SIG-M5 (cell line): Measurements from ENCODE around the gene EPS8L1.
"Not testable (repeated sequence)": the region's sequence is repeated elsewhere in the genome, so short reads cannot be mapped to it uniquely, and the experiment has no call there.

Experiments
- DNase-seq: peaks from one replicate; lab custom pipeline; 2025; lab: John Stamatoyannopoulos, UW

Gene EPS8L1

DNA sequence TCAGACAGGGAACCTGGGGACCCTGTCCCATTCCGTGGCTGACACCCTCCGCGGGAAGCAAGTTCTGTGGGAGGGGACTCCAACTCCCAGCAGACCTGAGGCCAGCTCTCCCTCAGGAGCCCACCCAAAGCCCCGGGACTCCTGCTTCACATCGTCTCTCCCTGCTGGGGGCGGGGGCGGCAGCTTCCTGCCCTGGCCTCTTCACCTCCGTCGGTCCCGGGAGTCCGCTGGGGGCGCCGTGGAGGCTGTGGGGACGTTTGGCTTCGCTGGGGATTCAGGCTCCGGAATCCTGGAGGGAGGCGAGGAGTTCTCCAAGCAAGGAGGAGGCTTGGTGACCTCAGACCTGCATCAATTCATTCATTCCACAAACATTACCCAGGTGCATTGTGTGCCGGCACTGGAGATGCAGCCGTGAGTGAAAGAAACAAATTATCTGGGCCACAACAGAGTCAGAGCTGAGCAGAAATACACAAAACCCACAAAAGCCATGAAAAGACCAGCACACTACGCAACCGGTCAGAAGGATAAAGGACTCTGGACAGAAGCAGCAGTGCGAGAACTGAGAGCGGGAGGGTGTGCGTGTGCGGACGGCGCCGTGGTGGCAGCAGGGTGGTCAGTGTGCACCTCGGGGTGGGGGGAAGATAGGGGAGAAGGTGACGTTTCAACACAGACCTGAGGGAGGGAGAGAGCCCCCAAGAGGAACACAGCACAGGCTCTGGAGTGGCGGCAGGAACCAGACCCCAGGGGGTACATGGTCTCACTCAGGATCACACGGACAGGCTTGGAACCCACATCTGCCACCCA lies 19.0 kb downstream of the EPS8L1 start:
- no peak for DNase-seq

DNA sequence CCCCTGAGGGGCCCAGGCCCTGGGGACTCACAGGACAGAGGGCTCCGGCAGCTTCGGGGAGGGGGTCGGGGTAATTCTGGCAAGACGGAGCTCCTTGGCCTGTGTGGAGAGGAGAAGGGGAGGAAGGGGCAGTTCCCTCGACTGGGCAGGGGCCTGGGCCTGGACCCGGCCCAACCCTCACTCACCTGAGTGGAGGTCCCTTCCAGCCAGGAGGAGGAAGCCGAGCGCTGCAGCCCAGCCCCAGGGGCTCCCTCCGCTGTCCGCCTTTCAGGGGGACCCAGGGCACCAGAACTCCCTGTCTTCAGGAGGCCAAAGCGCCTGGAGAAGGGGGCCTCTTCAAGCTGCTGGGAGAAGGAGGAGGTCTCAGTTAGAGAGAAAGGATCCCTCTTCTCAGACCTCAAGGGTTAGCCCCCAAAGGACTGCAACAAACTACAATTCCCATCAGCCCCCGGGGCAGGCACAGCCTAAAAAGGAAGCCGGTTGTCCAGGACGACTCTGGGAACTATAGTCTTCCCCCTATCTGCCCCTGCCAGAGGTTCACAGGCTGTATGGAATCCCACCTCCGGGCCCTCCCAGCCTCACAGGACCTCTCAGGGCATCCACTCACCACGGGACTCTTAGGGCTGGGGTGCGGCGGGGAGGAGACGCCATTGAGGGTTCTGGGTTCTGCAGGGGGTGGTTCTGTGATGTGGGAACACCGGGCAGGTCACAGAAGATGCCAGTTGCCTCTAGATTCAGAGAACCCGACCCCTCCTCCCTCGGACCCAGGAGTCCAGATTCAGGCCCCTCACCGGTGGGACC lies 19.8 kb downstream of the EPS8L1 start:
- no peak for DNase-seq

DNA sequence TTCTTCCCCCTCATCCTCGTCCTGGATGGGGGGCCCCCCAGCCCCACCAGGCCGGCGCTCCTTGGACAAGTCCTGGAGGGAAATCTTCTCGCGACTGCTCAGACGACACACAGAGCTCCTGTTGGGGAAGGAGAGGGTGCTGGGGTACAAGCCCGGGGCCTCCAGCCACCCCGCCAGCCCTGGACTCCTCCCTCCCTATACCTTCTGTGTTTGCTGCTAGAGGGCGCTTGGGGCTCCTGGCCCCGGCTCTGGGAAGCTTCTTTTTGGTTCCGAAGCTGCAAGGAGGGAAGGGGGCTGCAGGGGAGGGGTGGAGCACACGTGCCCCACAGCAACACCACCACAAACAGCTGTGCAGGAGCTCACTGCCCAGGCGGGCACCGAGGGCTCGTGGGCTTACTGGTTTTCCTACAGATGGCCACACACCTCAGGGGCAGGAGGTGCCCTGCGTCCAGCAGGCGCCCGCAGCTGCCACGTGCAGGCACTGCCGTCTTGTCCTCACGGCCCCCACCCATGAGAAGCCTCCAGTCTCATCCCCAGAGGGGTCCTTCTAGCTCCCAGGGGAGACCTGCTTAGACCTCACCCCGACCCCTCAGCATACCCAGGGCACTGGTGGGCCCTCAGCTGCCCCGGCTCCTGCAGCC lies 20.5 kb downstream of the EPS8L1 start:
- no peak for DNase-seq

DNA sequence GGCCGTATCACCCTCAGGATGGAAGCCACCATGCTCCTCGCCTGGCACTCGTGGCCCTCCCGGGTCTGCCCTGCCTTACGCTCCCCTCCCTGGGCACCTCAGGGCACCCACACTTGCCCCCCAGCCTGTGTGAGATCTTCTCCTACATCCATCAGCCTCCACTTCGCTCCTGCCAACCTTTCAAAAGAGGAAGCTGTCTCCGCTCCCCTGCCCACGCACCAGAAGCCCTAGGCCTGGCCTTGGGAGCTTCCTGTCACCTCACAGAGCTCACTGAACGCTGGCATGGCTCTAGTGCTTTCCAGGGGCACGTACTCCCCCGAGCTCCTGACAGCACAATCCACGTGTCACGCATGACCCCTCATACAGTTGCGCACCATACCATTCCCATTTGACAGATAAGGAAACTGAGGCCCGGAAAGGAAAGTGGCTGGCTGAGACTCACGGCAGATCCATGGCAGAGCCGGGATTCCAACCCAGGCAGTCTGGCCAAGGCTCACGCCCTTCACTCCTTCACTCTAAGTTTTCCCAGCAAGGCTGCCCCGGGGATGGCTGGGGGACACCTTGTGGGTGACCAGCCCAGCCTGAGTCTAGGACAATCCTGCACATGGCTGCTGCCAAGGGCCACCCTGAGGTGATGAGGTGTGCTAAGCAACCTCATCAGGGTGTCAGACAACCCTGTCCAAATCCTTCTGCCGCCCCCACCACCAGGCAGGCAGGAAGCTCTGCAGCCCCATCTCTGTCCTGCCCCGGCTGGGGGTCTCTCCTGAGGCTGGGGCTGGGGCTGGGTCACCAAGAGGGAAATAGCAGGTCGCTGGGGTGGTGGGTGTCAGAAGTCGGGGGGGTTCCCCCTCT lies 22.4 kb downstream of the EPS8L1 start:
- no peak for DNase-seq

DNA sequence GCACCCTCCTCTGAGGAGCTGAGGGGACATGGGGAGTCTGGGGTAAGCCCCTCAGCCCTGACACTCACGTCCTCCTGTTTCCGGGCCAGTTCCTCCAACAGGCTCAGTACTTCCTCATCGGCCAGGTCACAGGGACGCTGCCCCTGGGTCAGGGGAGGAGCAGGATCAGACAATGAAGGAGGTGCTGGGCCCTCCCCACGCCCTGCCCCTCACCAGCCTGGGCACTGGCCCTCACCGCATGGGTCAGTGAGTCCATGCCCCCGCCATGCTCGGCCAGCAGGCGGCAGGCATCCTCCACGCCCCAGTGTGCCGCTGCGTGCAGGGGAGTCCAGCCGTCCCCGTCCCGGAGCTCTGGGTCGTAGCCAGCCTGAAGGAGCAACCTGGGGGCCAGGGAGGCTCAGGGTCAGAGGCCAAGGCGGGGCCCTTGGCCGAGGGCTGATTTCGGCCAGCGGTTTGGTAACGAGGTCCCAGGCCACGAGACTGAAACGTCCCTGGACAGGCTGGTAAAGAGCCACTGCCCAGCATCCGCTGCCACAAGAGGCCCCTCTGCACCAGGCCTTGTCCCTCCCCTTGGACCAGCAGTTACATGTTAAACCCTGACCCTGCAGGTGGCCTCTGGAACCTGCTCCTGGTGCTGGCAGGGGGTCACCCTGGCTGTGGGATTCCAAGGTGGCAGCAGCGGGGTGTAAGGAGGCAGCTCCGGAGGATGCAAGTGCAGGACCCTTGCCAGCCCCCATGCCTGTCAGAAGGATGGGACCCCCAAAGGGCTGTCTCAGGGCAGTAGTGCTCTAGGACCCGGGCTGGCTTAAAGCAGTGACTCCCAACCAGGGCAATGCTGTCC lies 23.3 kb downstream of the EPS8L1 start:
- DNase-seq, result no peak

DNA sequence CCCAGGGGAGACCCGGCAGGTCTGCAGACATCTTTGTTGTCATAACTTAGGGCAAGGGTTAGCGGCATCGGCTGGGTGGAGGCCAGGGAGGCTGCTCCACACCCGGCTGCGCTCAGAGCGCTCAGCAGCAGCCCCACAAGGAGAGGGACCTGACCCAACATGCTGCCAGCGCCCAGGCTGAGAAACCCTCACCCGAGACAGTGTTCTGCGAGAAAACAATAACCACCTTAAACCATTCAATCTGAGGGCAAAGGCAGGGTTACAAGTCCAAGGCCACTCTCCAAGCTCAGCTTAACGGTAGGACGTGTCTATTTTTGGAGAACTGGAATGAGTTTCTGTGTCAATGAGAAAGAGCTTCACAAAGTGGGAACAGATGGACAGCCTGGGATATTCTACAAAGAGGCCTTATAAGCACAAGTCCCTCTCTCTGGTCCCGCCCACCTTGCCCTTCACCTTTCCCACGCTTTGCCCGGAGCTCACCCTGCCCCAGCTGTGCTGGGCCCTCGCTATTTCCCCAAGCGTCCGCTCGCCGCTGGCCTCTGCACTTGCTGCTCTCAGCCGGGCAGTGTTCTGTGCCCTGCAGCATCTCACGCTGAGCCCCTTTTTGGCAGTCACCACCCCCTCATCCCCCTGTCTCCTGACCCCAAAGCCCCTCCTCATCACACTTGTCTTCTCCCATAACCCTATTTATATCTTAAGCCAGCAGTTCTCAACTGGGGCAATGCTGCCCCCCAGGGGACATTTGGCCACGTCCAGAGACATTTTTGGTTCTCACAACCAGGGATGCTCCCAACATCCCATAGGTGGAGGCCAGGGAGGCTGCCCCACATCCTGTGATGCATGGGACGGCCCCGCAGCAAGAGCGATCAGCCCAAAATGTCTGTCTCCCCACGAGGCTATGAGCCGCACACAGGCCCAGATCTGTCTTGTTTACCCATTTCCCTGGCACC lies 24.2 kb downstream of the EPS8L1 start:
- DNase-seq, result no peak

DNA sequence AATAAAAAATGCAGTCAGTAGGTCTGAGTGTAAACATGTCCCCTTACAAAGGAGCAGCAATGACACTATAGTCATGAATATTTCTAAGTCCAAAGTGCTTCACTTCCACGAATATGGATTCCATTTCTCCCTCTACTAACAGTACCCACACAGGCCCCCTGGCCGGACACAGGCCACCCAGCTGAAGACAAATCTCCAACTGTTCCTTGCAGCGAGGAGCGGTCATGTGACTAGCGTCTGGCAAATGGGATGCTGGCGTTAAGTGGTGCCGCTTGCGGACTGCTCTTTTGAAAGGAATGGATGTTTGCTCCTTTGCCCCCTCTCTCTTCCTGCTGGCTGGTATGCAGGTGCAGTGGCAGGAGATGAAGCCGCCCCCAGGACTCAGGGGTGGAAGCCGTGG lies 25.6 kb downstream of the EPS8L1 start:
- DNase-seq, result no peak

DNA sequence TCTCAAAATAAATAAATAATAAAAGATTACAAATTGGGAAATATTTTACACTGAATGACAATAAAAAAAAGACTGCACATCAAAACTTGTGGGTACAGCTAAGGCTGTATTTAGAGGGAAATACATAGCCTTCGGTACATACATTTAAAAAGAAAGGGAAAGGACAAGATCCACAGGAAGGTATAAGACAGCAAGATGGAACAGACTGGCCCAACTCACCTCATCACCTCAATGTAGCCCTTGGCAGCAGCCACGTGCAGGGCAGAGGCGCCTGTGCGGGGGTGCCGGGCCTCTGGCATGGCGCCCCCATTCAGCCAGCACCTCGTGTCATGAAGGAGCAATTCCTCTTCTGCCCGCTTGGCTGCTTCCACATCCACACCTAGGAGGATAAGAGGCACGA lies 27.5 kb downstream of the EPS8L1 start:
- no peak for DNase-seq

DNA sequence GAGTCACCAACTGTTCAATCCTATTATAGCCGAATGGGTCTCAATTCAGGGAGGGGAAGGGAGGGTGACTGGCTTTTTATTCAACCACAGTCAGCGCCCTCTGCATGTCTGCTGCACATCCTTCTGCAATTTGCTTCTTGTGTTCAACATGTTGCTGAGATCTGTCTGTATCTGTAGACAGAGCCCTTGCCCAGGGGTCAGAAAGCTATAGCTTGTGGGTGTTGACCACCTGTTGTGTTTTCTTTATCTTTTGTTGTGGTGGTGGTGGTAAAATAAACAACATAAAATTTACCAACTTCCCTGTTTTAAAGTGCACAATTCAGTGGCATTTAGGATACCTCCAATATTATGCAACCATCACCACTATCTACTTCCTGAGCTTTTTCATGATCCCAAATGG lies 29.6 kb downstream of the EPS8L1 start:
- DNase-seq, result no peak

DNA sequence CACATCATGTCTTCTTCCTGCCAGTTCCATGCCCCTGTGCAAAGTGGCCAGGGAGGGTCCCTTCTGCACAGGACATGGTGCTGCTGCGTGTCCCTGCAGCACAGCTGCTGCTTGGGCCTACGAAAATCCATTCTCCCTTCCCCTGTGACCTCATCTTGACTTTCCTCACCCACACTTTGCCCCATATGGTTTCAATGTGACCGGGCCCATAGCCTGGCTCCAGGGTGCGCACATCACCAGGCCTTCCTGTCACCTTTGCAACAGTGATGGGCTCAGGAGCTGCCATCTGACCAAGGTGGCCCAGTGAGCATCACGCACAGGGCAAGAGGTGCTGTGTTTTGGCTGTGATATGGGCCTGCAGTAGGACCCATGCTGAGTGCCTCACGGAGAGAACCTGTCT lies 30.9 kb downstream of the EPS8L1 start:
- DNase-seq, result no peak

DNA sequence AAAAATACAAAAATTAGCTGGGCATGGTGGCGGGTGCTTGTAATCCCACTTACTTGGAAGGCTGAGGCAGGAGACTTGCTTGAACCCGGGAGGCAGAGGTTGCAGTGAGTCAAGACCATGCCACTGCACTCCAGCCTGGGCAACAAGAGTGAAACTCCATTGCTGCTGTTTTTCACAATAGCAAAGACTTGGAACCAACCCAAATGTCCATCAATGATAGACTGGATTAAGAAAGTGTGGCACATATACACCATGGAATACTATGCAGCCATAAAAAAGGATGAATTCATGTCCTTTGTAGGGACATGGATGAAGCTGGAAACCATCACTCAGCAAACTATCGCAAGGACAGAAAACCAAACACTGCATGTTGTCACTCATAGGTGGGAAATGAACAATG lies 31.6 kb downstream of the EPS8L1 start:
- DNase-seq, result not testable (repeated sequence)

DNA sequence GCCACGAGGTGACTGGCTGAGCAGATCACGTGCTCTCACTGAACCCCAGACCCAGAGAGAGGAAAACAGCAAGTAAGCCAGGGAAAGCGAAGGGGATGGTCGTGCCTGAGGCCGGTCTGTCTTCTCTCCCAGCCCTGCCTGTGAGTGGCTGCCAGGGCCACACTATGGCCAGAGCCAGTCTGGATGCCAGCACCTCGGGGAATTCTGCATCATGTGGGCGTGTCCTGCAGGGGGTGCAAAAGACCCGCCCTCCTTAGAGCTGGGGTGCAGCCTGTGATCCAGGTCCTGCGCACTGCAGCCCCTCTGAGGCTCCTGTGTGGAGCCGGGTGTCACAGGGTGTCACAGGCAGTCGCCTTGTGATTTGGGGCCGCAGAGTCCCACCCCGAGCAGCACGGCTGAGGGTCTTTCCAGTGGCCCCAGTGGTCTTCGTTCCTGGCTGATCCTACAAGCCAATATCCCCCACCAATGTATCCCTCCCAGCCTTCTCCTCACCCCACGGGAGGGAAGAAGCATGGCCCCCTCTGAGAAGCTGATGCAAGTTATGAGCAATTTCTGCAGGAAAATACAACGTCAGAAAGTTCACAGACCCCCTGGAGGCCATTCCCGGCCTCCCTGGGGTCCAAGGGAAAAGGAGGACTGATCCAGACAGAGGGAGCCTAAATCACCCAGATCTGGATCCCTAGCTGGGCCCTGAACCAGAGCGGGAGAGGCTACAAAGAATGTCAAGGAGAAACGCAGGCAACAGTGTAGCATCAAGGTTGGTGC lies 34.0 kb downstream of the EPS8L1 start:
- DNase-seq, result no peak

DNA sequence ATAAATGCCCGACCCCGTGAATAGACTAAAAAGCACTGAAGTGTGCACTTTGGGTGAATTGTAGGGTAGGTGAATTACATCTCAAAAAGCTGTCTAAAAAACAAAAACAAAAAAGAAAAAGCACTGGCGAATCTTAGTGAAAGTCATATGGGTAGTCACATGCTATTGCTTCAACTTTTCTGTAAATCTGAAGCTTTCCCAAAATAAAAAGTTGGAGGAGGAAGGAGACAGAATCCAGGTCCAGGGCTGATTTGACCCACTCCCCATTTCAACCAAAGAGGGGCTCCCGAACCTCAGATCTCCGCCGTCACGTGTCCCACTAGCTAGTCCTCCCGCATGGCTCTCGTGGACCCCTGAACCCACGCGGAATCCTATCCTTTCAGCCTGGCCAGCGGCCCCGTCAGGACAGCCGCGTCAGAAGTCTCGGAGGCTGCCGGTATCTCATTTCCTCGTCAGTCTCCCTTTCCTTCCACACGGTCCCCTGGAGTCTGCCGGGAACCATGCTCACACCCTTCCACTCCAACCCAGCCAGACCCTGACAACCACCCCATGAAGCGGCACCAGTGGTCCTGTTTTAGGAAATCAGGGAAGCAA lies 35.7 kb downstream of the EPS8L1 start:
- no peak for DNase-seq

DNA sequence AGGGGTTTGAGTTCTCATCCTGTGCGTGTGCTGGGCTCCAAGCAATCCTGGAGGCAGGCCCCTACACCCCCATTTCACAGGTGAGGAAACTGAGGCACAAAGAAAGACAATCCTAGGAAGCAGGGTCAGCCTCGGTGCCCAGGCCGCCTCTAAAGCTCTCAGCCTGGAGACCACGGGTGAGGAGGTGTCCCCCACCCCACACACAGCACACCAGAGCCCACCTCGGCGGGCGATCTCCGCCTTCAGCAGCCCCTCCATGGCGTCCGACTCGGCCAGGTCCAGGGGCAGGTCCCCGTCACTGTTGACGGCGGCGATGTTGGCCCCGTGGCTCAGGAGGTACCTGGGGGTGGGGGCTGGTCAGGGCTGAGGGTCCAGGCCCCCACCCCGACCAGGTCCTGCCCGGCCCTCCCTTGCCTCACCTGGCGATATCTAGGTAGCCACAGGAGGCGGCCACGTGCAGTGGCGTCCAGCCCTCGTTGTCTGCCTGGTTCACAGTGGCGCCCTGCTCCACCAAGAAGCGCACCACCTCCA lies 36.6 kb downstream of the EPS8L1 start:
- no peak for DNase-seq

DNA sequence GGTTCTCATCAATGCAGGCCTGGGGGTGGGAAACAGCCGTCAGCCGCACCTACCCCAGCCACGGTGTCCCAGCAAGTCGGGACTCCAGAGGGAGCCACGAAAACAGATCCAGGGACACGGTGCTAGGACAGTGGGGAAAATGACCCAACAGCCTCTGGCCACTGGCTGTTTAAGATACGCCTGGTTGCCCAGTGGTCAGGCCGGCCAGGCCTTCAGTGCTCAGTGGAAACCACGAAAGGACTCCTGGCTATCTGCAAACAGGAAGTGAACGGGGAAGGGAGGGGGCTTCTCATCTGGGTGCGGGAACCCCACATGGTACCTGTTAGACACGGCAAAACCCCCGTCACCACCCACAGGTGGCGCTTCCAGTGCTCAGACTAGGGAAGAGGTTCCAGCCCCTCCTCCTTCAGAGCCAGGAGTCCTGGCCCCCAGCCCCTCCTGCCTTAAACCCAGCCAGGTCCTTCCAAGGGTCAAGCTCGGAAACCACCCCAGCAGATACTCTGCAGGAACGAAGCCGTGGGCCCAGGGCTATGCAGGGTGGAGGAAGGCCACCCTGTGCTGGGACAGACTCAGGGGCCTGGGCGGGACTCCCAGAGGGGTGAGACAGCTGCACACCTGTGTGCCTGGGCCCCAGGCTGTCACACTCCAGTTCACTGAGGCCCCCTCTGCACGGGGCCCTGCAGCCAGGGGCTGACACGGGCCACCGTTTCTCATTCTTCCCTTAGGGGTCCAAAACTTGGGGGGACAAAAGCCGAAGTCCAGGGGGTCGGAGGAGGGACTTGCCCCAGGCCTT lies 37.3 kb downstream of the EPS8L1 start:
- DNase-seq, result no peak

DNA sequence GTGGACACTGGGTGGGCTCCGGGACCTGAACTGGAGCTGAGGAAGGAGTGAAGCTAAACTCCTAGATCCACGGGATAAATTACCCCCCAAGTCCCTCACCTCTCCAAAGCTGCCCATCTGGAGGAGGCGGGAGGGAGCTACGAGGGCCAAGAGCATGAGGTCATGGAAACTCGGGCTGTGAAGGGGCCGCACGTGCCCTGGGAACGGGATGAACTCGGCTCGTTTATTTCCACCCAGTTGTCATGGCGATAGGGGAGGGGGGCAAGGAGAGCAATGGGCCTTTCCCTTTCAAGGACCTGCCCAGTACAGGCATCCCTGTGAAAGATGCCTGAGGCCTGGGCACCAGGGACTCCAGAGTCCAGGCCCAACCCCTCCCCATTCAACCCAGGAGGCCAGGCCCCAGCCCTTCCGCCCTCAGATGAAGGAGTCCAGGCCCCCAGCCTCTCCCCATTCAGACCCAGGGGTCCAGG lies 37.9 kb downstream of the EPS8L1 start:
- DNase-seq, result no peak

DNA sequence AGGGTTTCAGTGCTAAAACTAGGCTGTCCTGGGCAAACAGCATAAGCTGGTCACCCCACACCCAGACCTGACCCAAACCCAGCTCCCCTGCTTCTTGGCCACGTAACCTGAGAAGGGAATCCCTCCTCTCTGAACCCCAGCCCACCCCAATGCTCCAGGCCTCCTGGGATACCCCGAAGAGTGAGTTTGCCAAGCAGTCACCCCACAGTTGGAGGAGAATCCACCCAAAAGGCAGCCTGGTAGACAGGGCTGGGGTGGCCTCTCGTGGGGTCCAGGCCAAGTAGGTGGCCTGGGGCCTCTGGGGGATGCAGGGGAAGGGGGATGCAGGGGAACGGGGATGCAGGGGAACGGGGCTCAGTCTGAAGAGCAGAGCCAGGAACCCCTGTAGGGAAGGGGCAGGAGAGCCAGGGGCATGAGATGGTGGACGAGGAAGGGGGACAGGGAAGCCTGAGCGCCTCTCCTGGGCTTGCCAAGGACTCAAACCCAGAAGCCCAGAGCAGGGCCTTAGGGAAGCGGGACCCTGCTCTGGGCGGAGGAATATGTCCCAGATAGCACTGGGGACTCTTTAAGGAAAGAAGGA lies 39.0 kb downstream of the EPS8L1 start:
- DNase-seq, result no peak
